ENCODE measurements around the gene ZNF862. TPM values are rescaled to one million over a fixed set of nuclear protein-coding genes. Genes with fewer than 3 reads are reported as not detected.

The ZNF862 gene
- total and polyA plus RNA-seq, 2 of the 13 experiments (the other 11 are each of a cell fraction or from before 2014, with no cell fraction given), result 0.89 to 2.0 TPM

- TF ChIP-seq ZNF225 (CRISPR knock-in tag; IDR thresholded peaks at IDR 0.05), result no peak
- TF ChIP-seq NFATC3 (CRISPR knock-in tag; IDR thresholded peaks at IDR 0.05), result no peak
- TF ChIP-seq ARID3A (IDR thresholded peaks at IDR 0.05; ENCODE audit: low read depth, low read length), result peak; percentile 60; the same call in 1 of the 2 replicates
- TF ChIP-seq KLF13 (CRISPR knock-in tag; IDR thresholded peaks at IDR 0.05), result no peak
- no peak for TF ChIP-seq ZNF326 (CRISPR knock-in tag; IDR thresholded peaks at IDR 0.05; ENCODE audit: borderline replicate concordance)
- TF ChIP-seq ZNF362 (CRISPR knock-in tag; IDR thresholded peaks at IDR 0.05; ENCODE audit: borderline replicate concordance), result peak; percentile 47; the same call in 1 of the 2 replicates
- TF ChIP-seq CC2D1A (CRISPR knock-in tag; IDR thresholded peaks at IDR 0.05), result no peak
- no peak for TF ChIP-seq LCORL (IDR thresholded peaks at IDR 0.05)
- peak; percentile 73 for TF ChIP-seq LCORL (CRISPR knock-in tag; IDR thresholded peaks at IDR 0.05)
- TF ChIP-seq TFAP4 (IDR thresholded peaks at IDR 0.05; ENCODE audit: borderline replicate concordance, low read depth), result peak; percentile 96
- TF ChIP-seq MZF1 (CRISPR knock-in tag; IDR thresholded peaks at IDR 0.05; ENCODE audit: borderline replicate concordance), result no peak
- TF ChIP-seq GATAD2A (CRISPR knock-in tag; IDR thresholded peaks at IDR 0.05), result 0 out of 2 replicates have a peak, but pooled peaks have one; percentile 22
- no peak for TF ChIP-seq ZSCAN31 (CRISPR knock-in tag; IDR thresholded peaks at IDR 0.05; ENCODE audit: low read depth)
- peak; percentile 55; the same call in 1 of the 2 replicates for TF ChIP-seq SIX1 (CRISPR knock-in tag; IDR thresholded peaks at IDR 0.05; ENCODE audit: borderline replicate concordance)
- no peak for TF ChIP-seq KLF6 (CRISPR knock-in tag; IDR thresholded peaks at IDR 0.05)
- no peak for TF ChIP-seq CBX2 (IDR thresholded peaks at IDR 0.05; ENCODE audit: low read depth, low read length)
- no peak for TF ChIP-seq CBX2 (CRISPR knock-in tag; IDR thresholded peaks at IDR 0.05; ENCODE audit: low read depth)
- peak; percentile 41 for TF ChIP-seq SAP130 (CRISPR knock-in tag; IDR thresholded peaks at IDR 0.05; ENCODE audit: low read depth)
- peak; percentile 80 for TF ChIP-seq HNF4A (CRISPR knock-in tag; IDR thresholded peaks at IDR 0.05)
- no peak for TF ChIP-seq NR2F6 (IDR thresholded peaks at IDR 0.05)
- no peak for TF ChIP-seq NR2F6 (CRISPR knock-in tag; IDR thresholded peaks at IDR 0.05)
- TF ChIP-seq CENPX (CRISPR knock-in tag; IDR thresholded peaks at IDR 0.05), result no peak
- TF ChIP-seq ZNF724P (CRISPR knock-in tag; IDR thresholded peaks at IDR 0.05; ENCODE audit: borderline replicate concordance), result no peak
- no peak for TF ChIP-seq HNF1B (CRISPR knock-in tag; IDR thresholded peaks at IDR 0.05)
- peak; percentile 77; the same call in 1 of the 2 replicates for TF ChIP-seq ZNF331 (CRISPR knock-in tag; IDR thresholded peaks at IDR 0.05)
- TF ChIP-seq RXRB (CRISPR knock-in tag; IDR thresholded peaks at IDR 0.05; ENCODE audit: borderline replicate concordance), result peak; percentile 41; the same call in 1 of the 2 replicates
- no peak for TF ChIP-seq ESRRA (CRISPR knock-in tag; IDR thresholded peaks at IDR 0.05; ENCODE audit: low read depth)
These were observed 47.2 kb downstream of the ZNF862 start (continued) for GRCh38 chr7:149885191-149886017.
